DMS 273 (cell line): Measurements from ENCODE around the gene TCEAL8.
A peak's percentile ranks its signal among the peaks of the same experiment; 100 is the strongest.

Experiments
- DNase-seq: peaks from one replicate; lab custom pipeline; 2025; ENCODE audit not compliant: unreplicated experiment; lab: John Stamatoyannopoulos, UW

Gene TCEAL8

DNA sequence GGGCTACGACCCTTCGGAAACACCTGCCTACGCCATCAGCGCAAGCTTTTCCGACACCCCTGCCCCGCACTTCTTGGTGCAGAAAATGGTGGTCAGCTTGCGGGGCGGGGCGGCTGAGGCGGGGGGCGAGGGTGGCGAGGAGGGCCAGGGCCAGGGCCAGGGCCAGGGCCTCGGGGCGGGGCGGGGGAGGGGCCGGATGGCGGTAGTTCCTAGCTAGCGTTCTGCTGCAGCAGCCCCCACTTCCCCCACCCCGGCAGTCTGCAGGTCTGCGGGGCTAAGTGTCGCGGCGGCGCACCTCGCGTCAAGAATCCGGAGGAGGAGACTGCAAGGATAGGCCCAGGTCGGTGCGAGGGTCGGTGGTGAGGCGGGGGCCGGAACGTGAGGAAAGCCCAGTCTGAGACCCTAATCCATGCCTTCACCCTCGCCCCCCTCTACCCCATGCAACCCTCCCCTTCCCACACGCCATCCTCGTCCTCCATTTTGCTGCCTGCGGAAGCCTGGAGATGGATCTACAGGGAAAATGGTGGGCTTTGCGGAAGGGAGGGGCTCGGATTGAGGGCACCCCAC, 39.4 kb downstream of the TCEAL8 start:
- DNase-seq: peak; percentile 35

GRCh38 chrX:103214870-103215424, 40.0 kb downstream of the TCEAL8 start, which contains the start of gene BEX4:
Gene BEX4 (plus strand): TSS chrX:103215108. CDS start chrX:103216154, 1,046 bp downstream.
- peak; percentile 88 for DNase-seq

GRCh38 chrX:103212749-103213457, 42.1 kb downstream of the TCEAL8 start:
- no peak for DNase-seq

GRCh38 chrX:103211012-103211715, 43.8 kb downstream of the TCEAL8 start:
- DNase-seq: peak; percentile 82

DNA sequence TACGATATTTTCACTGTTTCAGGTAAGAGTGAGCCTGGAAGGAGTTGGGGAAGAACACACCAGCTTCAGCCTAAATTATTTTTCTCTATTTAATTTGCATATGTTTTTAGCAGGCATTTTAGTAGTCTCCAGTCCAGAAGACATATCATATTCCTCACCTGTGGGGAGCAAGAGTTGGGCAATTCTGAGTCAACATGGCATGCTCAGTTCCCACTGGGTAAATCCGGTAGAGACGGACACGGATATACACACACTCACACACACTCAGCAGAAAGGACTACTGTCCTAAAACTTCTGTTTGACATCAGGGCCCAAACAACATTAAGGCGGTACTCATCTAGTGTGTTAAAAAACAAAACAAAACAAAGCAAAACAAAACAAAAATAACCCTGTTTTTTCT, 44.9 kb downstream of the TCEAL8 start:
- DNase-seq: no peak
